B cell (primary cell): Measurements from ENCODE around the gene HDHD2. TPM values are rescaled to one million over a fixed set of nuclear protein-coding genes. Genes with fewer than 3 reads are reported as not detected.

Experiments
- ATAC-seq: fragments of 200-7000 bp; cut with Tn5 transposase; one replicate; pipeline ENCODE4 v1.10.0; 2021; ENCODE audit warnings: low read depth, mild to moderate bottlenecking, moderate number of reproducible peaks, moderate library complexity
- CTCF ChIA-PET: fragments of 350-600 bp; sonication (Branson Sonifier 250); formaldehyde crosslinking; loops from one replicate; lab custom pipeline; 2021; ENCODE audit warnings: antibody characterized with exemption, inconsistent platforms; lab: Charles Lee
- POLR2A ChIA-PET: fragments of 350-600 bp; sonication (Branson Sonifier 250); formaldehyde crosslinking; loops from one replicate; lab custom pipeline; 2021; ENCODE audit warnings: antibody characterized with exemption; lab: Charles Lee
- DNase-seq: peaks from one replicate; pipeline ENCODE4 v3.0.0; 2013
- H2AFZ ChIP-seq: 2 replicates; pipeline ENCODE4 v1.6.1; 2012; ENCODE audit warnings: mild to moderate bottlenecking, low read depth, low read length; ENCODE audit not compliant: insufficient read depth, poor library complexity, severe bottlenecking
- H3K27ac ChIP-seq, 2 donors: 1 replicate in 1 of 2; 2 replicates in 1 of 2; pipeline ENCODE4 v1.5.1; 2012 to 2013; ENCODE audit warnings: low read length in 2 of 2, mild to moderate bottlenecking in 2 of 2, moderate library complexity in 1 of 2
- H3K27me3 ChIP-seq, 4 experiments: fragments of 200-600 bp in 1 of 4; sonication (generic) in 1 of 4; replicated peaks in 1 of 4; 1 replicate in 2 of 4; 2 replicates in 2 of 4; pipeline versions ENCODE4 v1.6.1 to v1.7.0; 2013 to 2016; ENCODE audit warnings: low read length in 3 of 4, mild to moderate bottlenecking in 2 of 4, mixed read lengths in 1 of 4, moderate library complexity in 1 of 4; ENCODE audit not compliant: insufficient read depth in 4 of 4, control insufficient read depth in 3 of 4; ENCODE audit errors: control extremely low read depth in 1 of 4
- H3K36me3 ChIP-seq, 2 experiments: replicated peaks in 1 of 2; 1 replicate in 1 of 2; 2 replicates in 1 of 2; pipeline versions ENCODE4 v1.6.1 to v1.7.1; 2013; ENCODE audit warnings: low read length in 1 of 2; ENCODE audit not compliant: insufficient read depth in 2 of 2, control insufficient read depth in 1 of 2; ENCODE audit errors: control extremely low read depth in 1 of 2, extremely low read depth in 1 of 2
- H3K4me1 ChIP-seq, 2 donors: fragments of 200-600 bp in 1 of 2; sonication (generic) in 1 of 2; 1 replicate in 1 of 2; 2 replicates in 1 of 2; pipeline versions ENCODE4 v1.5.1 to v1.6.1; 2013 to 2017; ENCODE audit warnings: low read length in 2 of 2; ENCODE audit not compliant: control insufficient read depth in 2 of 2, insufficient read depth in 2 of 2
- H3K4me2 ChIP-seq: replicated peaks from 2 replicates; pipeline ENCODE3; 2012; ENCODE audit warnings: mild to moderate bottlenecking, low read depth, low read length; ENCODE audit not compliant: poor library complexity, severe bottlenecking
- H3K4me3 ChIP-seq, 5 experiments: fragments of 200-600 bp in 1 of 5; sonication (generic) in 1 of 5; 1 replicate in 3 of 5; 2 replicates in 2 of 5; pipeline versions ENCODE4 v1.5.1 to v1.7.0; 2011 to 2016; ENCODE audit warnings: low read length in 4 of 5, mild to moderate bottlenecking in 4 of 5, low read depth in 2 of 5, control low read depth in 1 of 5, moderate library complexity in 1 of 5; ENCODE audit not compliant: insufficient read depth in 1 of 5; ENCODE audit errors: control extremely low read depth in 1 of 5, extremely low read depth in 1 of 5
- H3K79me2 ChIP-seq: fragments of 200-600 bp; sonication (generic); one replicate; pipeline ENCODE4 v1.6.0; 2016; ENCODE audit warnings: low read length; ENCODE audit not compliant: control insufficient read depth, insufficient read depth
- H3K9ac ChIP-seq: fragments of 200-600 bp; sonication (generic); 2 replicates; pipeline ENCODE4 v1.6.1; 2017; ENCODE audit warnings: mild to moderate bottlenecking, low read length, moderate library complexity
- H3K9me3 ChIP-seq, 3 donors: one replicate each; pipeline versions ENCODE4 v1.6.1 to v1.7.1; 2013; ENCODE audit warnings: low read length in 2 of 3; ENCODE audit not compliant: control insufficient read depth in 2 of 3, insufficient read depth in 1 of 3; ENCODE audit errors: control extremely low read depth in 1 of 3
- H4K20me1 ChIP-seq: 2 replicates; pipeline ENCODE4 v1.6.0; 2012; ENCODE audit warnings: mild to moderate bottlenecking, low read length; ENCODE audit not compliant: insufficient read depth, control insufficient read depth, poor library complexity, severe bottlenecking
- H3K27ac Mint-ChIP-seq: one replicate; pipeline ENCODE4 v1.8.0; 2021; ENCODE audit warnings: mixed read lengths
- H3K27me3 Mint-ChIP-seq: one replicate; pipeline ENCODE4 v1.8.0; 2021; ENCODE audit warnings: mixed read lengths
- H3K4me1 Mint-ChIP-seq: one replicate; pipeline ENCODE4 v1.8.0; 2021; ENCODE audit warnings: mixed read lengths
- H3K4me3 Mint-ChIP-seq: one replicate; pipeline ENCODE4 v1.8.0; 2021; ENCODE audit warnings: mixed read lengths
- H3K9me3 Mint-ChIP-seq: one replicate; pipeline ENCODE4 v1.8.0; 2022; ENCODE audit warnings: mixed read lengths; ENCODE audit not compliant: insufficient read depth
- CTCF ChIP-seq: fragments of 200-600 bp; IDR thresholded peaks from one replicate; pipeline ENCODE4 v1.8.0; 2022; ENCODE audit warnings: antibody characterized with exemption, mild to moderate bottlenecking
- EZH2 ChIP-seq: IDR thresholded peaks from 2 replicates; pipeline ENCODE4 v1.6.1; 2012; ENCODE audit warnings: borderline replicate concordance, low read depth, mild to moderate bottlenecking, moderate library complexity, low read length; ENCODE audit not compliant: insufficient read depth, poor library complexity, severe bottlenecking
- WGBS: methylation state at CpG from one replicate; pipeline ENCODE4 v1.1.5; 2013; ENCODE audit warnings: missing lambda C conversion rate; ENCODE audit not compliant: insufficient coverage; 5-methylcytosine and 5-hydroxymethylcytosine counted together
- intact Hi-C: fragments of 100-400 bp; cut with micrococcal nuclease; formaldehyde crosslinking; loops from one replicate; pipeline ENCODE4 v1.10.0; 2022
- polyA plus RNA-seq: library from polyadenylated mRNA; depleted of rRNA; stranded (reverse); fragments of >200 nt; gene quantifications from 2 replicates; pipeline ENCODE4 v1.2.3, GENCODE V29; 2012
- total RNA-seq, 2 donors: library from RNA; stranded (reverse); fragments of 120-200 nt in 1 of 2; gene quantifications; 1 replicate in 1 of 2; 2 replicates in 1 of 2; pipeline versions ENCODE4 v1.2.3 to v1.2.4, GENCODE V29; 2013 to 2022

HDHD2 gene
- total and polyA plus RNA-seq, 2 donors (not counting 1 experiment from before 2014, with no cell fraction given), result 7.3 to 45.5 TPM

- ChIA-PET POLR2A (no interaction called here), CTCF (no interaction called here)
- no peaks in the 10 kb centered on the region for H3K36me3 ChIP-seq
- ATAC-seq (no peak), DNase-seq (no peak)
- peak overlapping the region; percentile 85 for H3K9ac ChIP-seq
- peaks cover 8% of the 10 kb centered on the region for H4K20me1 ChIP-seq
- H3K27ac Mint-ChIP-seq, result peak overlapping the region; percentile 86
- peak overlapping the region; percentile 89 for H2AFZ ChIP-seq
- peaks cover 49% of the 10 kb centered on the region for H3K79me2 ChIP-seq
- H3K27ac ChIP-seq, result peak overlapping the region in 1 of 2 donors; percentile 67
- H3K27me3 ChIP-seq, result peaks cover 0 to 6% (median 0%) of the 10 kb centered on the region in 4 experiments
- peaks cover 14 to 15% of the 10 kb centered on the region in 2 donors for H3K4me1 ChIP-seq
- no peak for TF ChIP-seq CTCF
- no peak for TF ChIP-seq EZH2
- H3K9me3 Mint-ChIP-seq, result no peaks in the 10 kb centered on the region
- H3K4me1 Mint-ChIP-seq, result peaks cover 4% of the 10 kb centered on the region
- intact Hi-C loops, result no loop called here
- WGBS, result 5% methylated on average over 18 of the region's 24 CpGs
- peak overlapping the region; percentile 78 for H3K4me2 ChIP-seq
- H3K9me3 ChIP-seq, result no peaks in the 10 kb centered on the region
- no peak overlapping the region for H3K4me3 Mint-ChIP-seq
- H3K4me3 ChIP-seq, result peak overlapping the region; percentile 74 to 95 (median 91)
- H3K27me3 Mint-ChIP-seq, result peaks cover 3% of the 10 kb centered on the region
Measured at GRCh38 chr18:47175283-47175897, 25.1 kb upstream of the HDHD2 start.

- ATAC-seq (no peak), DNase-seq (no peak)
- WGBS, result 97% methylated on average over 10 of the region's 13 CpGs
- H3K9ac ChIP-seq, result peak overlapping the region; percentile 85
- no peaks in the 10 kb centered on the region for H3K36me3 ChIP-seq
- H3K4me3 ChIP-seq, result peak overlapping the region in 1 of 5 experiments; percentile 91
- H3K4me2 ChIP-seq, result peak overlapping the region; percentile 78
- Mint-ChIP-seq H3K9me3 (no peaks in the 10 kb centered on the region), H3K27ac (no peak overlapping the region), H3K4me1 (peaks cover 6% of the 10 kb centered on the region), H3K4me3 (no peak overlapping the region), H3K27me3 (peaks cover 3% of the 10 kb centered on the region)
- ChIA-PET POLR2A (no interaction called here), CTCF (no interaction called here)
- H3K27me3 ChIP-seq, result peaks cover 0 to 6% (median 0%) of the 10 kb centered on the region in 4 experiments
- H3K9me3 ChIP-seq, result no peaks in the 10 kb centered on the region
- peaks cover 49% of the 10 kb centered on the region for H3K79me2 ChIP-seq
- peaks cover 8% of the 10 kb centered on the region for H4K20me1 ChIP-seq
- peaks cover 14 to 15% of the 10 kb centered on the region in 2 donors for H3K4me1 ChIP-seq
- intact Hi-C loops, result no loop called here
- H3K27ac ChIP-seq, result no peak overlapping the region
- TF ChIP-seq EZH2 (no peak), CTCF (no peak)
- H2AFZ ChIP-seq, result no peak overlapping the region
Measured at GRCh38 chr18:47174545-47175116, 24.3 kb upstream of the HDHD2 start.
